Activated gamma-delta T cell (primary cell): ENCODE measurements around the gene CFAP57.

Experiments
- DNase-seq: peaks from one replicate; lab custom pipeline; 2025; lab: John Stamatoyannopoulos, UW

The CFAP57 gene

GRCh38 chr1:43227143-43227764 is 55.1 kb downstream of the CFAP57 start:
- DNase-seq: no peak

- DNase-seq: no peak
Observed at GRCh38 chr1:43229826-43230780, 58.0 kb downstream of the CFAP57 start.

- DNase-seq: no peak
Observed at GRCh38 chr1:43232074-43232473, 59.9 kb downstream of the CFAP57 start.

- DNase-seq: no peak
Observed at GRCh38 chr1:43232482-43232881, 60.4 kb downstream of the CFAP57 start.

- DNase-seq: no peak
Observed at GRCh38 chr1:43233631-43234030, 61.5 kb downstream of the CFAP57 start.

- no peak for DNase-seq
Observed at GRCh38 chr1:43234267-43234666, 62.1 kb downstream of the CFAP57 start.

GRCh38 chr1:43235040-43235439 is 62.9 kb downstream of the CFAP57 start:
- no peak for DNase-seq

GRCh38 chr1:43235451-43236121 is 63.5 kb downstream of the CFAP57 start:
- DNase-seq: no peak

- DNase-seq: no peak
Observed at GRCh38 chr1:43237121-43237520, 65.0 kb downstream of the CFAP57 start.

GRCh38 chr1:43238085-43238484 is 66.0 kb downstream of the CFAP57 start:
- no peak for DNase-seq

GRCh38 chr1:43238991-43239469 is 66.9 kb downstream of the CFAP57 start:
- no peak for DNase-seq

- no peak for DNase-seq
Observed at GRCh38 chr1:43239484-43239883, 67.4 kb downstream of the CFAP57 start.

GRCh38 chr1:43241413-43241836 is 69.3 kb downstream of the CFAP57 start:
- no peak for DNase-seq

- DNase-seq: no peak
Observed at GRCh38 chr1:43243299-43243698, 71.2 kb downstream of the CFAP57 start.

- DNase-seq: no peak
Observed at GRCh38 chr1:43246466-43247213, 74.5 kb downstream of the CFAP57 start.

- DNase-seq: no peak
Observed at GRCh38 chr1:43247256-43247921, 75.3 kb downstream of the CFAP57 start.

- DNase-seq: no peak
Observed at GRCh38 chr1:43250351-43250761, 78.2 kb downstream of the CFAP57 start.

- DNase-seq: no peak
Observed at GRCh38 chr1:43251024-43251423, 78.9 kb downstream of the CFAP57 start.

GRCh38 chr1:43252225-43252624 is 80.1 kb downstream of the CFAP57 start:
- no peak for DNase-seq

- DNase-seq: no peak
Observed at GRCh38 chr1:43253173-43253572, 81.0 kb downstream of the CFAP57 start.

GRCh38 chr1:43253876-43254275 is 81.7 kb downstream of the CFAP57 start:
- DNase-seq: no peak
